ENCODE measurements around the gene RANBP3. TPM values are rescaled to one million over a fixed set of nuclear protein-coding genes. Genes with fewer than 3 reads are reported as not detected.
A peak's percentile ranks its signal among the peaks of the same experiment; 100 is the strongest.

RANBP3 gene
- total and polyA plus RNA-seq, 2 of the 8 experiments (the other 6 are each of a cell fraction or from before 2014, with no cell fraction given): 95.4 to 122 TPM

DNA sequence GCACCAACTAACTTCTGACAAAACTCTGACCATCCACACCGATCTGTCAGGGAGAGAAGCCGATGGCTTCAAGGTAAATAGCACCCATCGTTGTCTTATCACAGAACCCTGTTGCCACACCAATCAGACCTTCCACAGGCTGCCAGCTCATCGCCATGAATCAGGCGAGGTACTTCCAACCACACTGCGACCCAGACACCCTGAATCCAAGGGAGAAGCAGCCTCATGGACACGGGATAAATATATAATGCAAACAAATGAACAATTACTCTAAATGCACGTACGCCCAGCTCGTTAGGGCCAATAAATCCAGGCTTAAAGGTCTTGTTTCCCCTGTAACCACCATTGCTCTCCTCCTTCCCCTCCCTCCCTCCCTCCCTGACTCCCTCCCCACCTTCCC is 20.8 kb downstream of the RANBP3 start:
- H3K9ac ChIP-seq (replicated peaks in 1 of 4; ENCODE audit: extremely low read depth in 1 of 4, low read depth in 3 of 4, low read length in 3 of 4): no peak overlapping the region
- H3K4ac ChIP-seq (replicated peaks; ENCODE audit: insufficient read length, low read depth, low read length): no peak overlapping the region
- H4K20me1 ChIP-seq (replicated peaks in 1 of 2; ENCODE audit: control insufficient read depth in 1 of 2, insufficient read depth in 2 of 2, low read length in 2 of 2): peaks cover 37 to 47% of the 10 kb centered on the region in 2 experiments
- ChIA-PET CTCF (ENCODE audit: partially characterized antibody) (interaction anchor here (0.6 to 5.8 kb wide), 6 partner anchors 9 to 148 kb away, joined by 4 to 43 read pairs (median 4); no protein-coding TSS in a partner anchor), POLR2A (ENCODE audit: partially characterized antibody) (interaction anchor here (0.6 to 1.9 kb wide), 4 partner anchors 10 to 21 kb away, joined by 3 to 6 read pairs (median 4); partner anchors contain the start of gene RANBP3)
- DNase-seq (ENCODE audit: low read depth in 1 of 2, low spot score in 2 of 2) (no peak), FAIRE-seq (no peak)
- no peak overlapping the region for H4K8ac ChIP-seq (ENCODE audit: extremely low read depth, insufficient read depth, low read length)
- no peak overlapping the region for H3K56ac ChIP-seq (replicated peaks; ENCODE audit: insufficient read length, low read depth, low read length)
- no peak overlapping the region for H2BK120ac ChIP-seq (replicated peaks; ENCODE audit: low read depth, low read length)
- H3K79me1 ChIP-seq (ENCODE audit: low read depth, low read length): peaks cover 41% of the 10 kb centered on the region
- H3K18ac ChIP-seq (ENCODE audit: extremely low read depth, low read length): no peak overlapping the region
- no peaks in the 10 kb centered on the region for H3K23me2 ChIP-seq (ENCODE audit: low read depth, low read length)
- no peak overlapping the region for H3K23ac ChIP-seq (ENCODE audit: insufficient read length)
- 0 out of 2 replicates have a peak overlapping the region, but pooled peaks have one; percentile 9 for H2BK5ac ChIP-seq (ENCODE audit: low read depth, low read length)
- no peak overlapping the region for H2BK15ac ChIP-seq (ENCODE audit: low read length)
- H3K27ac ChIP-seq (ENCODE audit: low read depth, low read length): no peak overlapping the region
- H2BK12ac ChIP-seq (ENCODE audit: low read depth, low read length): no peak overlapping the region
- WGBS, 2 experiments (ENCODE audit: extremely low coverage in 1 of 2, insufficient coverage in 1 of 2, insufficient read length in 1 of 2, insufficient replicate concordance in 2 of 2, low coverage in 1 of 2, low lambda C conversion rate in 2 of 2, missing lambda C conversion rate in 1 of 2): 87% methylated on average over 10 of the region's 10 CpGs; no CpG with 5 or more reads in 1 of the 2 experiments
- no peak overlapping the region; a peak in 1 of 8 replicates for H3K4me3 ChIP-seq (ENCODE audit: extremely low read depth in 1 of 4, insufficient read depth in 2 of 4, low read depth in 3 of 4, low read length in 4 of 4)
- H3K27me3 ChIP-seq (replicated peaks in 1 of 4; ENCODE audit: control insufficient read depth in 3 of 4, extremely low read depth in 1 of 4, insufficient read depth in 3 of 4, low read length in 3 of 4): no peaks in the 10 kb centered on the region; a peak in 1 of 7 replicates
- no peak for TF ChIP-seq YY1 (IDR thresholded peaks at IDR 0.05; ENCODE audit: low read depth, low read length)
- TF ChIP-seq MAX (IDR thresholded peaks at IDR 0.05): no peak
- no peak for TF ChIP-seq ZNF274 (IDR thresholded peaks at IDR 0.05; ENCODE audit: borderline replicate concordance, extremely low read depth, low read length)
- TF ChIP-seq FOSL1 (IDR thresholded peaks at IDR 0.05; ENCODE audit: insufficient read depth, low read depth, low read length): no peak
- TF ChIP-seq HDAC2 (IDR thresholded peaks at IDR 0.05; ENCODE audit: borderline replicate concordance in 1 of 2, low read depth in 2 of 2, low read length in 2 of 2): no peak
- no peak for TF ChIP-seq RAD21 (IDR thresholded peaks at IDR 0.05 in 1 of 2, conservative IDR thresholded peaks at IDR 0.05 in 1 of 2; ENCODE audit: low read depth in 2 of 2, low read length in 2 of 2)
- H2AK5ac ChIP-seq (ENCODE audit: low read depth, low read length): no peak overlapping the region; the same call in 1 of the 2 replicates
- no peaks in the 10 kb centered on the region for H3K9me3 ChIP-seq (ENCODE audit: insufficient read depth in 2 of 2, low read depth in 1 of 2, low read length in 1 of 2)
- no peak overlapping the region for H2BK20ac ChIP-seq (ENCODE audit: low read length)
- H3K4me2 ChIP-seq (ENCODE audit: insufficient read depth in 1 of 2, low read depth in 2 of 2, low read length in 2 of 2): 0 out of 4 replicates have a peak overlapping the region, but pooled peaks of 1 of the 2 experiments have one; percentile 16
- no peak overlapping the region for H4K5ac ChIP-seq (ENCODE audit: insufficient read length, low read depth, low read length)
- no peaks in the 10 kb centered on the region for H3K36me3 ChIP-seq (ENCODE audit: control insufficient read depth in 2 of 4, insufficient read depth in 4 of 4, low read length in 3 of 4)
- H2AFZ ChIP-seq (ENCODE audit: low read length): no peak overlapping the region
- H3K4me1 ChIP-seq (replicated peaks in 1 of 4; ENCODE audit: control insufficient read depth in 3 of 4, insufficient read depth in 4 of 4, low read length in 3 of 4): peaks cover 16 to 48% (median 32%) of the 10 kb centered on the region in 4 experiments
- H4K91ac ChIP-seq (replicated peaks; ENCODE audit: insufficient read length, low read length): no peak overlapping the region
- H3K79me2 ChIP-seq (ENCODE audit: control insufficient read depth in 1 of 2, insufficient read depth in 2 of 2, low read length in 2 of 2): peaks cover 9 to 94% of the 10 kb centered on the region in 2 experiments
- H3K14ac ChIP-seq (ENCODE audit: insufficient read length): no peak overlapping the region

All from H1 (cell line).